ENCODE results near the gene UBE4B.
A peak's percentile ranks its signal among the peaks of the same experiment; 100 is the strongest.
"Not testable (repeated sequence)": the region's sequence is repeated elsewhere in the genome, so short reads cannot be mapped to it uniquely, and the experiment has no call there.

UBE4B gene

DNA sequence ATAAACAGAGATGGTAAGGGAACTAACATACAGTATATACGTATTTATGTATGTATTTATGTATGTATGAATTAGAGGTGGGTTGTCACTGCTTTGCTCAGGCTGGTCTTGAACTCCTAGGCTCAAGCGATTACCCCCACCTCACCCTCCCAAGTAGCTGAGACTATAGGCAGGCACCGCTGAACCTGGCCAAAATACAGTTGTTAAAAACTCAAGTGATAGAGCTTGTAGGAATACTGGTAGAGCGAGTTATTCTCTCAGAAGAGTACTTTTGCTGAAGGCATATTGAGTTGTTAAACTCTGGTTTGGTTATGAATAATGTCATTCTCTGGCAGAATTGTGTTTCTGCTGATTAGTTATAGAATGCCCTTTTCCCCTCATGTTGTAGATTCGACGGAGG, 38.9 kb downstream of the UBE4B start:
- no peak for DNase-seq (ENCODE audit: low read depth, low spot score)

DNA sequence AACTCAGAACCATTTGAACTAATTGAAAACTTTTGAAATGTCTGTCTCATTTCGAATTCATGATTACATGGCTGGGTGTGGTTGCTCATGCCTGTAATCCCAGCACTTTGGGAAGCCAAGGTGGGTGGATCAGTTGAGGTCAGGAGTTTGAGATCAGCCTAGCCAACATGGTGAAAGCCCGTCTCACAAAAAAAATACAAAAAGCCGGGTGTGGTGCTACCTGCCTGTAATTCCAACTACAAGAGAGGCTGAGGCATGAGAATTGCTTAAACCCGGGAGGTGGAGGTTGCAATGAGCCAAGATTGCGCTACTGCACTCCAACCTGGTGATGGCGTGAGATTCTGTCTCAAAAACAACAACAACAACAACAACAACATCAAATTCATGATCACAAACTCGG, 40.6 kb downstream of the UBE4B start:
- DNase-seq (ENCODE audit: low read depth, low spot score) = not testable (repeated sequence)

DNA sequence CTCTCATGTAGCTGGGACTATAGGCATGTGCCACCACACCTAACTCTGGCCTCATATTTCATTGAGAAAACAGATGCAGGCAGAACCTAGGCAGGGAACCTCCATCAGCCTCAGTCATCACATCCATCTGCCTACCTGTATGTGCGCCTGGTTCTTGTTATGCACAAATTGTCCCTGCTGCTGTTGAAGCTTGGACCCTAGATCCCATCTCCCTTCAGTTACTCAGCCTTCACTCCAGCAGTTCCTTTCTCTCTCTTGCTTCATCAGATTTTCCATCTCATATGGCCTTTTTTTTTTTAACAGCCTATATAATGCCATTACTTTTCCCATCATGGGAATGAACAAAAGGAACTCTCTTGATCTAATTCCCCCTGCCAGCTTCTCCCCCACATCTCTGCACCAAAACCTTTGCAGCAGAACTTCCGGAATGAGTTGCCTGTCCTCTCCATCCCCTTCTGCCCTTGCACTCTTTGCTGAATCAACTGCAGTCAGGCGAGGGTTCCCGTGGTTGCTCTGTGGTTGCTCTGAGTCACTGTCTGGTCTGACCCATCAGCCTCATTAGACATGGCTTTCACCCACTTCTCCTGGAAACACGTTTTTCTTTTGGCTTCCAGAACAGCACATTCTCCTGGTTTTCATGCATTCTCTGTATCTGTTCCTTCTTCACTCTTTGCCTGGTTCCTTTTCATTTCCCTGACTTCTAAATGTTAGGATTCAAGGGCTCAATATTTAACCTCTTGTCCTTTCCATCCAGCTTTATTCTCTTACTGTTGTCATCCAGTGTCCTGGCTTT, 41.5 kb downstream of the UBE4B start:
- DNase-seq (ENCODE audit: low read depth, low spot score) = peak; percentile 5

DNA sequence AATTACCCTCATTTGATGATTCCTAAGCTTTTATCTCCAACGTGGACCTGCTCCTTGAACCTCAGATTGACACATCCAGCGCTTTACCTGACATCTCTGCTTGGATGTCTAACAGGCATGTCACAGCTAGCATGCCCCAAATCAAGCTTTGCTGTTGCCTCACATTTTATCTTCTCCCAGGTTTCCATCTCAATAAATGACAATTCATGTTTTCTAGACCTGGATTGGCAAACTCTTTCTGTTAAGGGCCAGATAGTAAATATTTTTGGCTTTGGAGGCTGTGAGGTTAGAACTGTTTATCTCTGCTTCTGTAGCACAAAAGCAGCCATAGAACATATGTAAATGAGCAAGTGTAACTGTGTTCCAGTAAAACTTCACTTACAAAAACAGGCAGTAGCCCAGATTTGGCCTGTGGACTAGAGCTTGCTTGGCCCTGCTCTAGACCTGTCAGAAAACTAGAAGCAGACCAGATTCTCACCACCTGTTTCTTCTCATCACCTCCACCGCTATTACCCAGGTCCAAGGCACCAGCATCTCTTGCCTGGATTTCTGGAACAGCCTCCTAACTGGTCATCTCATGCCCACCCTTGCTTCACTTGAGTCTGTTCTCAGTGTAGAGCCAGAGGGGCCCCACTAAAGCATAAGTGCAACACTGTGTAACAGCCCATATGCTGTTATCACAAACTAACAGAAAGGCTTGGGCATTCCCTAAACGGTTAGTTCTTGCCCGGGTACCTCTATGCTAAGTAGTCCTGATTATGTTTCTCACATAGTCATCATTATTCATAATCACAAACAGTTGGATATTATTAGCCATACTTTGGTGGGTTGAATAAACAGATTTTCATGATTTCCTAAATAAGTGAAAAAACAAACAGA, 42.3 kb downstream of the UBE4B start:
- no peak for DNase-seq (ENCODE audit: low read depth, low spot score)

DNA sequence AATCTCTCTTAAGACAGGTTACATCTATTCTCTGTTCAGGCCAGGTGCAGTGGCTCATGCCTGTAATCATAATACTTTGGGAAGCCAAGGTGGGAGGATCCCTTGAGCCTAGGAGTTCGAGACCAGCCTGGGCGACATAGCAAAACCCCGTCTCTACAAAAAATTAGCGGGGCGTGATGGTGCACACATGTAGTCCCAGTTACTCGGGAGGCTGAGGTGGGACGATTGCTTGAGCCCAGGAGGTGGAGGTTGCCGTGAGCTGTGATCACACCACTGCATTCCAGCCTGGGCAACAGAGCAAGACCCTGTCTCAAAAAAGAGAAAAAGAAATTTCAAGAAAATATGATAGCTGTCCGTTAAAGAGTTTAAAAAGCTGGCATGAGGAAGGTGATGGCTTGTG, 43.0 kb downstream of the UBE4B start:
- DNase-seq (ENCODE audit: low read depth, low spot score) = no peak

DNA sequence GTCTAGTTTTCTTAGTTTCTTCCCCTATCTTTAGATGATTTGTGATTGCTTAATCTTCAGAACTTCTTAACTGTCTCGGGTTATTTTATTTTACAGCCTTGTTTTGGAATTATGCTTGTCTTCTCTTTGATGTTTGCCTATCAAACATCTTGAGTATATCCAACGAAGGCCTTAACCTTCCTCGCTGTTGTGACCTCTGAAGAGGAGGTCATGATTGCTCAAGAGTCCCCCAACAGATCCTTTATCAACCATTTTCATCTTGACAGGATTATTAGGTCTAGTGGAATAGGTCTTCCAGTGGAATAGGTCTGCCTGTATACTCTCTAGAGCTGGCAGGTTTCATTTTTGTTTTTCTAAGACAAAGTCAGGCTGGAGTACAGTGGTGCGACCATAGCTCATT, 45.7 kb downstream of the UBE4B start:
- DNase-seq (ENCODE audit: low read depth, low spot score) = no peak

DNA sequence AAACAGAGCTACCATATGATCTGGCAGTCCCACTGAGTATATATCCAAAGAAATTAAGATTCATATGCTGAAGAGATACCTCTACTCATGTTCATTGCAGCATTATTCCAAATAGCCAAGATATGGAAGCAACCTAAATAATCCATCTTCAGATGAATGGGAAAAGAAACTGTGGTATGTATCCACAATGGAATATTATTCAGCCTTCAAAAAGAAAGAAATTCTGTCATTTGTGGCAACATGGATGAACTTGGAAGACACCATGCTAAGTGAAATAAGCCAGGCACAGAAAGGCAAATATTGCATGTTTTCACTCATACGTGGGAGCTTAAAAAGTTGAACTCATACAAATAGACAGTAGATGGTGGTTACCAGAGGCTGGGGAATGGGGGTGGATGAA, 47.8 kb downstream of the UBE4B start:
- DNase-seq (ENCODE audit: low read depth, low spot score) = no peak

DNA sequence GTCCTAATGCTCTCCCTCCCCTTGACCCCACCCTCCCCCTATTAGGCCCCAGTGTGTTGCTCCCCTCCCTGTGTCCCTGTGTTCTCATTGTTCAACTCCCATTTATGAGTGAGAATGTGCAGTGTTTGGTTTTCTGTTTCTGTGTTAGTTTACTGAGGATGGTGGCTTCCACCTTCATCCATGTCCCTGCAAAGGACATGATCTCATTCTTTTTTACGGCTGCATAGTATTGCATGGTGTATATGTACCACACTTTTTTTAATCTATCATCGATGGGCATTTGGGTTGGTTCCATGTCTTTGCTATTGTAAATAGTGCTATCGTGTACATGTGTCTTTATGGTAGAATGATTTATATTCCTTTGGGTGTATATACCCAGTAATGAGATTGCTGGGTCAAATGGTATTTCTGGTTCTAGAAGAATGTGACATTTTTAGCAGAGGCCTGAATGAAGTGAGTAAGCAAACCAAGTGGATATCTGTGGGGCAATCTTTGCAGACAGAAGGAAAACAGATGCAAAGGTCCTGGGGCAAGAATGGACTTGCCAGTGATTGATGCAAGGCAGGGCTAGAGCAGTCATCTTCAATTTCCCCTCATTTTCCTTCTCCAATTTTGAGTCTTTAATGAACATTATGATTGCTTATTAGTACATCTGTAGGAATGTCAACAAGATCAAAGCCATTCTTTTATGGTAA, 50.2 kb downstream of the UBE4B start:
- DNase-seq (ENCODE audit: low read depth, low spot score) = no peak

DNA sequence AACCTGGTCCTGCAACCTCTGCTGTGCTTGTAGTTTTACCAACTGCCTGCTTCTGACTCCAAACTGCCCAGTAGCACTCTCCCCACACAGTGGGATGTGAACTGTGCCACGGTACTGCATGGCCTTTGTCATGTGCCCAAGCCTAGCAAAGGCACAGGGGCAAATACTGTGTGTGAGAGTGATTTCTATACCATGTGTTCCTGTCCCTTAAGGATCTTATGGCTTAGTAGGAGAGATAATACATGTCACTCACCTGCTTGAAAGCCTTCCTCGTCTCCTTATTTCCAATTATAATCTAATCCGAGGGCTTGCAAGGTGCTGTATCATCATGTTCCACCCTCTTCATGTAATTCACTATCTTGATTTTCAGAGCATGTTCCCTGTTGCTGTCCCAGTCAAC, 51.3 kb downstream of the UBE4B start:
- DNase-seq (ENCODE audit: low read depth, low spot score) = no peak

DNA sequence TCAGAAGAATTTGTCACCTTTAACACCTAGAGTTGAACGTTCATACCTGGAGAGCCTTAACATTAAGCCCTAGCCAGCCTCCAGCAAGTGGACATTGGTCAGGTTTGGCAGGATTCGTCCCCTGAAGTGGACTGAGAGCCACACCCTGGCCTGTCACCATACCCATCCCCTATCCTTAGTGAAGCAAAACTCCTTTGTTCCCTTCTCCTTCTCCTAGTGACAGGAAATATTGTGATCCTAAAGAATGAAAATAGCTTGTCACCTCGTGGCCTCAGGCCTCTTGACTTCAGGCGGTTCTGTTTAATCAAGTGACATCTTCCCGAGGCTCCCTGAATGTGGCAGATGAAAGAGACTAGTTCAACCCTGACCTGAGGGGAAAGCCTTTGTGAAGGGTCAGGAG, 52.3 kb downstream of the UBE4B start:
- DNase-seq (ENCODE audit: low read depth, low spot score) = no peak

DNA sequence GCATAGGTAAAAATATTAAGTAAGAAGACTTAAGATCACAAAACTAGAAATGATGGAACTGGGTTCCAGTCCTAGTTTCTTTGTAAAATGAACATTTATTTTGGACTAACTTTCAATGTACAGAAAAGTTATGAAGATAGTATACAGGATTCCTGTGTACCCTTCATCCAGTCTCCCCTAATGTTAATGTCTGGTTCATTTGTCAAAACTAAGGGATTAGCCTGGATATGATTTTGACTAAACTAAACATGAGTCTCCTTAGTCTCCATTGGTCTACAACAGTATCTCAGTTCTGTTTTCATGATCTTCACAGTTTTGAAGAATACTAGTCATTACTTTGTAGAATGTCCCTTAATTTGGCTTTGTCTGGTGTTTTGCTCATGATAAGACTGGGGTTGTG, 54.5 kb downstream of the UBE4B start:
- no peak for DNase-seq (ENCODE audit: low read depth, low spot score)

DNA sequence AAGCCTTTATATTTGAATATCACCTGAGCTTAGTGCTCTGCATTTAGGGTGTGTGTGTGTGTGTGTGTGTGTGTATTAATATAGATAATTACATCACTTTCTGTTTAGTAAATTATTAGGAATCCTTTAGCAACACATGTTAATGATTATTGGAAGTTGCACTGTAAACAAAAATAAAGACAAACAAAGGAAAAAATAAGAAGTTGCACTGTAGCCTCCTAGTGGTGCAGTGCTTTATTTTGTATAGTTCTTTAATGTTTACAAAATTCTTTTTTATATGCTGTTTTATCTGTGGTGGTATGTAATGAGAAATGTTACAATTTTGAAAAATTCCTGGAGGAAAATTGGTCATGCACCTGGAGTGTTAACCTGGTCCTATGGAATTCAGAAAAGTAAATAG, 69.2 kb downstream of the UBE4B start:
- DNase-seq (ENCODE audit: low read depth, low spot score) = no peak

DNA sequence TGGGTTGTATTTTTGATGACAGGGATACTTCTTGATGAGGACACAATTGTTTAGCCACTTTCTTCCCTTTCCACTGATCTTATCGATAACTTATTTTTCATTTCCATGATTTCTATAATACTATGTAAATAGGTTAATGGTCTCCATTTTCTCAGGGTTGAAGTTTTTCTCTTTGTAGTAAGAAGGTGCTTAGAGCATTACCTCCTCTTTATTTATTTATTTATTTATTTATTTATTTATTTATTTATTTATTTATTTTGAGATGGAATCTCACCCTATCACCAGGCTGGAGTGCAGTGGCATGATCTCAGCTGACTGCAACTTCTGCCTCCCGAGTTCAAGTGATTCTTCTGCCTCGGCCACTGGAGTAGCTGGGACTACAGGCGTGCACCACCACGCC, 70.4 kb downstream of the UBE4B start:
- no peak for DNase-seq (ENCODE audit: low read depth, low spot score)

DNA sequence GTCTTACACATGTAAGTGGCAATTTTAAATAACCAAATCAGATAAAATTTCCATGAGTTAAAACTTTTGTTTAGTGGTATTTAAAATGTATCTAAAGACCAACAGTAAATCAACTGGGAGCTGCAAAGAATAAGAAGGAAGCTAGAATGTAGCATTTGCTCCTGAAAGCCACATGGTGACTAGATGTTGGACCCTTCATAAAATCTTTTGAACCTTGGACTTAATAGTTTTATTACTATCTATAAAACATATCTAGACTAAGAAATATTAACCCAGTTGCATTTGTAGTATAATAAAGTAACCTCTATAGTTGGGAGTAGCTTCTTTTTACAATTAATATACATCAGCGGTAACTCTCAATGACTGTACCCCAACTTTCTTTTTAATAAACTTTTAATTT, 72.1 kb downstream of the UBE4B start:
- no peak for DNase-seq (ENCODE audit: low read depth, low spot score)

DNA sequence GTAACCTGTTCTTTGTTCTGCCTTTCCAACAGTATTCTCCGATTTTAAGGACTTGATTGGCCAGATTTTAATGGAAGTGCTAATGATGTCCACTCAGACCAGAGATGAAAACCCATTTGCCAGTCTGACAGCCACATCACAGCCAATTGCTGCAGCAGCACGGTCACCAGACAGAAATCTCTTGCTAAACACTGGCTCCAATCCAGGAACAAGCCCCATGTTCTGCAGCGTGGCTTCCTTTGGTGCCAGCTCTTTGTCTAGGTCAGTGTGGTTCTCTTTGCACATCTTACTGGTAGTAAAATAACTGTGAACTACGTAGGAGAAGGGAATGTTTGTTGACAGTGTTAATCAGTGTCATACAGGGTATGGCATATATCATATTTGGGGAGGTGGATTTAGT, 72.7 kb downstream of the UBE4B start:
- no peak for DNase-seq (ENCODE audit: low read depth, low spot score)

DNA sequence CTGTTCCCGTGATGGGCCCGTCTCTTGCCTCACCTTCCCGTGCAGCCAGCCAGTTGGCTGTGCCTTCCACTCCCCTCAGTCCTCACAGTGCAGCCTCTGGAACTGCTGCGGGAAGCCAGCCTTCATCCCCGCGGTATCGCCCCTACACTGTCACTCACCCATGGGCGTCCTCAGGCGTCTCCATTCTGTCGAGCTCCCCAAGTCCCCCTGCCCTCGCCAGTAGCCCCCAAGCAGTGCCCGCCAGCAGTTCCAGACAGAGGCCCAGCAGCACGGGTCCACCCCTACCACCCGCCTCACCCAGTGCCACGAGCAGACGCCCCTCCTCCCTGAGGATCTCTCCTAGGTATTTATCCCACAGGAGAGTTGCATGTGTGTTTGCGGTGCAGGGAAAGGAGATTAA, 73.5 kb downstream of the UBE4B start:
- DNase-seq (ENCODE audit: low read depth, low spot score) = no peak

DNA sequence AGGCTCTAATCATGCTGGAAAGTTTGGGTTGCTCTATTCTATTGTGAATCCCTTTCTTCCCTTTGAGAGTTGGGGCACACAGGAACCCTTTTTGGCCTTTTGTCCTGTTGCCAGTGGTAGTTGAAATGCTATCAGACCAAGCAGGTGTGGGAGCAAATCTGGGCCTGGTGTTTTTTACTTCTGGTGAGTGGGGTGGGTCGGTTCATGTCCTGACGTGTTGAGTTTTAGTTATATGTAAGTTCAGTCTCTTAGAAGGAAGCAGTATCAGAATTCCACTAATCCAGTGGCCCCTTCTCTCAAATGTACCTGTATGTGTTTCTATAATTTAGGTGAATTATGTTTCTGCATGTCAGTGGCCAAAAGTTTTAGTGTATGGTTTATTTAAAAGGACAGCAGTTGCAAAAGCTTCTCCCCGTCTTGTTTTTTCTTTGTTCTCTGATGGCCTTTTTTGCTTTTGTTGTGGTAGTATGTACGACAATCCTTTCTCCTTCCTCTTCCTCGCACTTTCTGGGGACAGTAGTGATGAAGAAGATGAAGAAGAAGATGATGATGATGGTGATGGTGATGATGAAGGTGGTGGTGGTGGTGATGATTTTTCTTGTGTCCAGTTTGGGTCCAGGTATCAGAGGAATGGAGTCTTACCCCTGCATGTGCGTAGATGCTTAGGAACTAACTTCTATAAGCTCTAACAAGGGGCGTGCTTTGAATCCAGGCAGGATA, 74.2 kb downstream of the UBE4B start:
- no peak for DNase-seq (ENCODE audit: low read depth, low spot score)

DNA sequence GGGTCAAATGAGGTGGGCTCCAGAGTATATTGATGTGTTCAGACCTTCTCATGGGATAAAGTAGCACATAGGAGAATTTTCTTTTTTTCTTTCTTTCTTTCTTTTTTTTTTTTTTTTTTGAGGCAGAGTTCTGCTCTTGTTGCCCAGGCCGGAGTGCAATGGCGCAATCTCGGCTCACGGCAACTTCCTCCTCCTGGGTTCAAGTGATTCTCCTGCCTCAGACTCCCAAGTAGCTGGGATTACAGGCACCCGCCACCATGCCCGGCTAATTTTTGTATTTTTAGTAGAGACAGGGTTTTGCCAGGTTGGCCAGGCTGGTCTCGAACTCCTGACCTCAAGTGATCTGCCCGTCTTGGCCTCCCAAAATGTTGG, 74.7 kb downstream of the UBE4B start:
- DNase-seq (ENCODE audit: low read depth, low spot score) = not testable (repeated sequence)

DNA sequence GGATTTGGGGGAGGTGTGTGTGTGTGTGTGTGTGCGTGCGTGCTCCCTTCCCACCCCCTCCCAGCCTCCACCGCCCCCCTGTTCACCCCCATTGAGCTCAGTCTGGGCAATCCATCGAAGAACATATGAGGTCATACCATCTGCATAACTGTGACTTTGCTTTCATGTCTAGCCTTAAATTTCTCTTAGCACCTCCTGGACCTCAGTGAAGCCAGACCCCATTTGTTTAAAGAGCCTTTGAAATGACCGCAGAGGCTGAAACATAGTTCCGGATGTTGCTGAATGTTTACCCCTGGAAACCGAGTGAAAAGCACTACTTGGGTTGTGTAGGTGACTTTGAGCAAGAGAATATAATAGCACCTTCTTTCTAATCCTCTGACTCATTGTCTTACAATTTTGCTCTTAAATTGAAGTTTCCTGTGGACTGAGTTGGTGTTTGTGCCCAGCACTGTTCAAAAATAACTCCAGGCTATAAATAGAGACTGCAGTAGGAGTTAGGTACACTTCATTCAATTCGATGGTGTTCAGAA, 75.4 kb downstream of the UBE4B start:
- no peak for DNase-seq (ENCODE audit: low read depth, low spot score)

DNA sequence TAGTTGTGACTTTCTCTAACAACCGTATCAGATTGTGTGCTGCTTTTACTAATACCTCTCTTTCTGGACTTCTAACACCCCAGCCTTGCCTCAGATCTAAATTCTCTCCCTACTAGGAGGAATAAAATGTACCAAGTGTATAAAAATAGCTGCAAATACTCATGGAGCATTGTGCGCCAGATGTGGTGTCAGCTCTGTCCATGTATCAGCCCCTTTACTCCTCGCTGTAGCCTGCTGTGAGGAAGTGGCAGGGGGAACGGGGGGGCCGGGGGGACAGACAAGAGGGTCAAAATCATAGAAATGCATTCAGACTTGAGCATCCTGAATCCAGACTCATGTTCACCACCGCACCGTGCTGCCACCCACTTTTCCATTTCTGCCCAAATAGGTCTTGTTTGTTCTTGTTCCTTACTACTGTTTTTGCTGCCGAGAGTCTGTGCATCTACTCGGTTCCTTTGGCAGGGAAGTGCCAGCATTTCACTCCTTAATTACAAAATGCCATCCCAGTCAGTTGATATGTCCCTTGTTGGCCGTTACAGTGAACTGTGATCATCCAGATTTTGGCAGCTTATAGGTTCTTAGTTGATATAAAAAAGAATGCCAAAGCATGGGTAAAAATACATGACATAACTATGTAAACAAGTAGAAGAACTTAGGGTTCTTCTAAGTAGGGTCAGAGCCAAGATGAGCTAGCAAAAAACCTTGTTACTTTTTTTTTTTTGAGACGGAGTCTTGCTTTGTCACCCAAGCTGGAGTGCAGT, 76.4 kb downstream of the UBE4B start:
- no peak for DNase-seq (ENCODE audit: low read depth, low spot score)

DNA sequence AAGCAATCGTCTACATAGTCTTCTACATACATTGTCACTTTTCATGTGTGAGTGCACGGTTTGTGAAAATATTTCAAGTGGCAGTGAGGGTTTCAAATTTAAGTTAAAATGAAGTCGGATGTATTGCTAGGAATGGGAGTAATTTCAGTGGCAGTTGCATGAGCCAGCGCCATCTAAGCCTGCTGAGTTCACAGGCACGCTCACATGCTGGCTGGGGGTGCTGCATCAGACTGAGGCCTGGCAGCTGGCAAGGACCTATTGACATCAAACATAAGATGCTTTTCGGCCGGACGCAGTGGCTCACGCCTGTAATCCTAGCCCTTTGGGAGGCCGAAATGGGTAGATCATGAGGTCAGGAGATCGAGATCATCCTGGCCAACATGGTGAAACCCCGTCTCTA, 80.7 kb downstream of the UBE4B start:
- DNase-seq (ENCODE audit: low read depth, low spot score) = no peak

Data from activated naive CD8-positive, alpha-beta T cell treated with anti-CD3 and anti-CD28 coated beads, Interleukin-2, amount 50 U/mL, for 16 hours (primary cell).